ENCODE measurements around the gene TPSG1.

Gene TPSG1

DNA sequence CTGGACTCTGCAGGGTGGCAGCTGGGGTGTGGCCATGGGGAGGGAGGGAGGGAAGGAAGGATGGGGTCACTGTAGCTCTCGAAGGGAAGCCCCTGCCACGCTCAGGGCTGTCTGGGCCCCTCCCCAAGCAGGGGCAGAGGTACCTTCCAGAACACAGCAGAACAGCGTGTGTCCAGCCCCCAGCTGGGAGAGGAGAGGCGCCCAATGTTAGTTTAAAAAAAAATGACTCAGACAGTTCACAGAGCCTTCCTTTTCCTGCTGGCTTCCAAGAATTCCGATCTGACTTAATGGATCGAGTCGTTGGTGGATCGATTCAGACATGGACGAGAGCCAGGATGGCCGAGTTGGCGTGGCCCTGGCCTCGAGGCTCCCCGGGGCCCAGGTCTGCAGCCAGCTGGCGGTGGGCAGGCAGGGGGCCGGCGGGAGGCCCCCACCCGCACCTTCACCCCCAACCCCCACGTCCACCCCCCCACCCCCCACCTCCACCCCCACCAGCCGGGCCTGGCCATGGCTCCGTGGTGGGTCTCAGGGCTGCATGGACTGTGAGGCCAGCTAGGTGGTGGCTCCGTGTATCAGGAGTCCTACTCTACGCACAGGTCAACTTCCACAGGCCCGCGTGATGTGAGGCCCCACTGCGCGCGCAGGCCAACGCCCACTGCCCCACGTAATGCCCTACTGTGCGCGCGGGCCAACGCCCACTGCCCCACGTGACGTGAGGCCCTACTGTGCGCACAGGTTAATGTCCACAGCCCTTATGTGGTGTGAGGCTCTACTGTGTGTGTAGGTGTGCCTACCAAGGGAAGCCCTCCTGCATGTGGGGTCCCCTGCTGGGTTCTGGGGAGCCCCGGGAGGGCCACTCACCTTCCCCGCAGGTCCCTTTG, 50.4 kb downstream of the TPSG1 start:
- DNase-seq: no peak

DNA sequence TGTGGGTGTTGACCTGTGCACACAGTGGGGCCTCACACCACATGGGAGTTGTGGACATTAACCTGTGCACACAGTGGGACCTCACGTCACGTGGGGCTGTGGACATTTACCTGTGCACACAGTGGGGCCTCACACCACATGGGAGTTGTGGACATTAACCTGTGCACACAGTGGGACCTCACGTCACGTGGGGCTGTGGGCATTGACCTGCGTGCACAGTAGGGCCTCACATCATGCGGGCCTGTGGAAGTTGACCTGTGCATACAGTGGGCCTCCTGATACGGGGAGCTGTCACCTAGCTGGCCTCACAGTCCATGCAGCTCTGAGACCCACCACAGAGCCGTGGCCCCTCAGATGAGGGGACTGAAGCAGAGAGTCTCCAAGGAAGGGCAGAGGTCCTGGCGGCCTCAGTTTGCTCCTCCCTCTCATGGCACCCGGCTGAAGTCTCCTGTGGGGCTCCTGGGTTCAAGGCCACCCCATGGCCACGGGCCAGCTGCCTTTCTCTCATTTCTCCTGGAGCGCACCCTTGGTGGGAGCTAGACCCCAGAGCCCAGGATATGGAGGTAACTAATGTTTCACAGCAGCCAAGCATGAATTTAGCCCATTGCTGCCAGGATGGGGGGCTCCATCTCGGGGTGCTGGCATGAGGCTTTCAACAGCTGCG, 51.1 kb downstream of the TPSG1 start:
- no peak for DNase-seq

DNA sequence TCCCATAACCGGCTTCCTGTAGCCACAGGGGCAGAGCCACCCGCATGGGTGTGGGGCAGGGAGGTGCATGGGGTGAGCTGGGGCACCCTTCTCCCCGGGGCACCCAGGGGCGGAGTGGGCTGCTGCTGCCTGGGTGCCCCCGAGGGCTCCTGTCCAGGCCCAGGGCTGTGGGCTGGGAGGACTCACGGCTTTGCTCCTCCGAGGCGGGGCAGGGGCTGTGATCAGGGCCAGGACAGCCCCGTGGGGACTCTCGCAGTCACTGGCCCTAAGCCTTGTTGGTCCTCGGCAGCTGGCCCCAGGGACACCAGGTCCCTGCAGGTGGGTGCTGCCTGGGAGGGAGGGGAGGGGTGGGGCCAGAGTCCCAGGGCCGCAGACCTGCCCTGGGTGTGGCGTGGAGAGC, 52.4 kb downstream of the TPSG1 start:
- no peak for DNase-seq

DNA sequence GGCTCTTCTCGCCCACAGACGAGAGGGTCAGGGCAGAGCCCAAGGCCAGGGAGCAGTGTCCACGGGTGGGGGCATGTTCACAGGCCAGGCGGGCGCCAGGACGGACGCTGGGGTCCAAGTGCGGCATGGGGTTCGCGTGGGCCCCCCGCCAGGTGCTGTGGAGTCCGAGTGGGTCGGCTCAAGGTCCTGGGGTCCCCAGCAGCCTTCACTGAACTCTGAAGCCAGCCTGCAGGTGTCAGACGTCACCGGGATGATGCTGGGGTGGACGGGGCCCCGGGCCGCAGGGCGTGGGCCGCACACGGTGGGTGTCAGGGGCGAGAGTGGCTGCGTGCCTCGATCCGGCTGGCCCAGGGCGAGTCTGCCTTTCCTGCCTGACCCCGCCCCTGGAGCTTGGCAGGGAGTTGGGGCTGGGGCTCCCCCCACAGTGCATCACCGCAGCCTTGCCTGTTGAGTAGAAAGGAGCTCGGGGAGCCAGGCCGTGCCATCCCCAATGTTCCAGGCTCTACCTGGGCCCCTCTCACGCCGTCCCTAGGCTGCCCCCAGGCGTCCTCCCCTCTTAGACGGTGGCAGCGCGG, 53.1 kb downstream of the TPSG1 start:
- no peak for DNase-seq
